Measurements from ENCODE around the gene CLDND1.

- TF ChIP-seq CREB5 (CRISPR knock-in tag; IDR thresholded peaks at IDR 0.05; ENCODE audit: low read depth) (no peak), CSDC2 (CRISPR knock-in tag; IDR thresholded peaks at IDR 0.05) (no peak), TSHZ2 (CRISPR knock-in tag; IDR thresholded peaks at IDR 0.05) (no peak), ARNTL (CRISPR knock-in tag; IDR thresholded peaks at IDR 0.05; ENCODE audit: borderline replicate concordance, low read depth) (no peak), ZNF70 (CRISPR knock-in tag; IDR thresholded peaks at IDR 0.05) (no peak), ZNF565 (CRISPR knock-in tag; conservative IDR thresholded peaks at IDR 0.05; ENCODE audit: low read depth) (no peak), TOX (CRISPR knock-in tag; IDR thresholded peaks at IDR 0.05; ENCODE audit: borderline replicate concordance) (no peak)
Measured at GRCh38 chr3:98568402-98568801, 45.7 kb upstream of the CLDND1 start.

All from SK-N-SH treated with all-trans-retinoic acid at 6 μM for 48 hours (cell line).